Gastrocnemius medialis (tissue), 4 donors: ENCODE measurements around the gene DCN. TPM values are rescaled to one million over a fixed set of nuclear protein-coding genes. Genes with fewer than 3 reads are reported as not detected.

Source experiments
- ATAC-seq, 2 donors: fragments of 150-250 bp; one replicate each; pipeline ENCODE4 v1.9.1; 2016
- DNase-seq, 2 donors: peaks; one replicate each; pipeline ENCODE4 v3.0.0-alpha.2; 2019
- H3K27ac ChIP-seq, 4 donors: fragments of 200-600 bp; sonication (generic); 1 replicate in 1 of 4; 2 replicates in 3 of 4; pipeline ENCODE4 v1.5.1; 2016 to 2018; ENCODE audit warnings: mild to moderate bottlenecking in 2 of 4, moderate library complexity in 1 of 4
- H3K27me3 ChIP-seq, 3 donors: fragments of 200-600 bp; sonication (generic) in 2 of 3; 1 replicate in 1 of 3; 2 replicates in 2 of 3; pipeline versions ENCODE4 v1.5.1 to v1.6.0; 2016 to 2019; ENCODE audit warnings: mild to moderate bottlenecking in 1 of 3, moderate library complexity in 1 of 3
- H3K36me3 ChIP-seq, 2 donors: fragments of 200-600 bp; sonication (generic) in 1 of 2; one replicate each; pipeline ENCODE4 v1.5.1; 2017 to 2018
- H3K4me1 ChIP-seq, 2 donors: fragments of 200-600 bp; sonication (generic) in 1 of 2; one replicate each; pipeline ENCODE4 v1.5.1; 2016 to 2017; ENCODE audit warnings: mild to moderate bottlenecking in 2 of 2
- H3K4me3 ChIP-seq, 4 donors: fragments of 200-600 bp; sonication (generic) in 3 of 4; 1 replicate in 1 of 4; 2 replicates in 3 of 4; pipeline ENCODE4 v1.5.1; 2016 to 2019; ENCODE audit warnings: mild to moderate bottlenecking in 2 of 4
- H3K9me3 ChIP-seq, 3 donors: fragments of 200-600 bp; sonication (generic) in 2 of 3; 1 replicate in 1 of 3; 2 replicates in 2 of 3; pipeline ENCODE4 v1.5.1; 2016 to 2019
- CTCF ChIP-seq, 5 experiments: fragments of 450-650 bp in 3 of 5; fragments of 200-600 bp in 2 of 5; sonication (generic) in 2 of 5; IDR thresholded peaks in 4 of 5; conservative IDR thresholded peaks in 1 of 5; 1 replicate in 4 of 5; 2 replicates in 1 of 5; pipeline ENCODE4 v1.5.1; 2016 to 2019; ENCODE audit warnings: antibody characterized with exemption in 5 of 5, mild to moderate bottlenecking in 3 of 5, moderate library complexity in 3 of 5
- POLR2A ChIP-seq, 2 donors: fragments of 450-650 bp; IDR thresholded peaks; one replicate each; pipeline ENCODE4 v1.6.1; 2017; ENCODE audit warnings: antibody characterized with exemption in 2 of 2, mild to moderate bottlenecking in 2 of 2, moderate library complexity in 2 of 2
- in situ Hi-C, 4 donors: fragments of 200-750 bp; cut with MboI; loops; one replicate each; pipeline versions ENCODE4 v1.15.0 to v1.8.0; 2017; ENCODE audit warnings: low sequenced_read_pairs in 4 of 4
- intact Hi-C: fragments of 100-400 bp; cut with DNase I; formaldehyde crosslinking; loops from one replicate; pipeline ENCODE4 v1.15.1; 2023; ENCODE audit warnings: low total_unique reads
- total RNA-seq, 4 donors: library from RNA; depleted of rRNA; stranded (reverse); fragments of >200 nt; gene quantifications; one replicate each; pipeline versions ENCODE4 v1.1.0 to v1.2.3, GENCODE V29; 2016

Gene DCN
- total RNA-seq, 4 donors from 2014 or later: 346 to 674 (median 611) TPM

- in situ Hi-C loops: loop anchor here in 2 of 4 donors (10.0 kb wide), 1 partner anchor 145 kb away; no protein-coding TSS in a partner anchor
- Histone ChIP-seq H3K4me1 (no peaks in the 10 kb centered on the region), H3K9me3 (no peaks in the 10 kb centered on the region), H3K4me3 (peak overlapping the region; percentile 20 to 44 (median 37)), H3K36me3 (no peaks in the 10 kb centered on the region), H3K27ac (peak overlapping the region; percentile 51 to 62 (median 56)), H3K27me3 (no peaks in the 10 kb centered on the region)
- intact Hi-C loops: loop anchor here (5.0 to 10.0 kb wide), 3 partner anchors 37 to 195 kb away; no protein-coding TSS in a partner anchor
- TF ChIP-seq POLR2A (IDR thresholded peaks at IDR 0.05) (no peak), CTCF (IDR thresholded peaks at IDR 0.05 in 4 of 5, conservative IDR thresholded peaks at IDR 0.05 in 1 of 5) (no peak)
- no peak for DNase-seq
- no peak for ATAC-seq
Observed at GRCh38 chr12:91179966-91180561, 2.6 kb downstream of the DCN start.

- ATAC-seq: peak; percentile 38 to 68
Observed at GRCh38 chr12:91179315-91179714, 3.3 kb downstream of the DCN start.

GRCh38 chr12:91178781-91179180 lies 3.8 kb downstream of the DCN start:
- in situ Hi-C loops (no loop called here), intact Hi-C loops (loop anchor here (5.0 to 10.0 kb wide), 2 partner anchors 149 to 194 kb away; no protein-coding TSS in a partner anchor)
- H3K27ac ChIP-seq: peak overlapping the region; percentile 56 to 62 (median 58)

More at GRCh38 chr12:91179315-91179714, 3.3 kb downstream of the DCN start:
- TF ChIP-seq POLR2A (IDR thresholded peaks at IDR 0.05) (peak in 1 of 2 donors; percentile 47), CTCF (IDR thresholded peaks at IDR 0.05 in 4 of 5, conservative IDR thresholded peaks at IDR 0.05 in 1 of 5) (no peak)
- peak overlapping the region; percentile 1 to 44 (median 34) for H3K4me3 ChIP-seq
- intact Hi-C loops: loop anchor here (5.0 to 10.0 kb wide), 2 partner anchors 148 to 195 kb away; no protein-coding TSS in a partner anchor
- no peaks in the 10 kb centered on the region for H3K36me3 ChIP-seq
- DNase-seq: peak in 1 of 2 donors; percentile 23
- no peaks in the 10 kb centered on the region for H3K4me1 ChIP-seq
- no peaks in the 10 kb centered on the region for H3K27me3 ChIP-seq
- H3K9me3 ChIP-seq: no peaks in the 10 kb centered on the region
- H3K27ac ChIP-seq: peak overlapping the region; percentile 56 to 62 (median 58)
- in situ Hi-C loops: no loop called here

GRCh38 chr12:91178139-91178561 lies 4.5 kb downstream of the DCN start:
- no peaks in the 10 kb centered on the region for H3K27me3 ChIP-seq
- peak overlapping the region; percentile 48 to 62 (median 57) for H3K27ac ChIP-seq
- DNase-seq: no peak
- TF ChIP-seq CTCF (IDR thresholded peaks at IDR 0.05 in 4 of 5, conservative IDR thresholded peaks at IDR 0.05 in 1 of 5): peak in 3 of 5 experiments; percentile 7 to 23 (median 21)
- TF ChIP-seq POLR2A (IDR thresholded peaks at IDR 0.05): no peak
- peak overlapping the region; percentile 28 to 44 (median 38) for H3K4me3 ChIP-seq
- no peak for ATAC-seq
- no peaks in the 10 kb centered on the region for H3K36me3 ChIP-seq
- H3K4me1 ChIP-seq: no peaks in the 10 kb centered on the region
- no peaks in the 10 kb centered on the region for H3K9me3 ChIP-seq
- intact Hi-C loops: loop anchor here (5.0 to 10.0 kb wide), 2 partner anchors 149 to 193 kb away; no protein-coding TSS in a partner anchor
- in situ Hi-C loops: no loop called here

More at GRCh38 chr12:91178781-91179180, 3.8 kb downstream of the DCN start:
- no peaks in the 10 kb centered on the region for H3K27me3 ChIP-seq
- H3K9me3 ChIP-seq: no peaks in the 10 kb centered on the region
- peak overlapping the region; percentile 28 to 44 (median 38) for H3K4me3 ChIP-seq
- no peak for TF ChIP-seq POLR2A (IDR thresholded peaks at IDR 0.05)
- no peaks in the 10 kb centered on the region for H3K36me3 ChIP-seq
- DNase-seq (no peak), ATAC-seq (no peak)
- no peaks in the 10 kb centered on the region for H3K4me1 ChIP-seq

- H3K4me1 ChIP-seq: no peaks in the 10 kb centered on the region
- H3K36me3 ChIP-seq: no peaks in the 10 kb centered on the region
- no peaks in the 10 kb centered on the region for H3K27me3 ChIP-seq
- in situ Hi-C loops (no loop called here), intact Hi-C loops (loop anchor here (5.0 to 10.0 kb wide), 2 partner anchors 150 to 193 kb away; no protein-coding TSS in a partner anchor)
- no peaks in the 10 kb centered on the region for H3K9me3 ChIP-seq
- DNase-seq (no peak), ATAC-seq (no peak)
- peak overlapping the region in 3 of 4 donors; percentile 4 to 44 (median 44) for H3K4me3 ChIP-seq
- peak overlapping the region; percentile 0 to 62 (median 57) for H3K27ac ChIP-seq
- TF ChIP-seq CTCF (IDR thresholded peaks at IDR 0.05 in 4 of 5, conservative IDR thresholded peaks at IDR 0.05 in 1 of 5) (no peak), POLR2A (IDR thresholded peaks at IDR 0.05) (no peak)
Observed at GRCh38 chr12:91177381-91177780, 5.2 kb downstream of the DCN start.
